ENCODE measurements around the gene TAS2R7.
"Not testable (repeated sequence)": the region's sequence is repeated elsewhere in the genome, so short reads cannot be mapped to it uniquely, and the experiment has no call there.

TAS2R7 gene, protein sequence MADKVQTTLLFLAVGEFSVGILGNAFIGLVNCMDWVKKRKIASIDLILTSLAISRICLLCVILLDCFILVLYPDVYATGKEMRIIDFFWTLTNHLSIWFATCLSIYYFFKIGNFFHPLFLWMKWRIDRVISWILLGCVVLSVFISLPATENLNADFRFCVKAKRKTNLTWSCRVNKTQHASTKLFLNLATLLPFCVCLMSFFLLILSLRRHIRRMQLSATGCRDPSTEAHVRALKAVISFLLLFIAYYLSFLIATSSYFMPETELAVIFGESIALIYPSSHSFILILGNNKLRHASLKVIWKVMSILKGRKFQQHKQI

DNA sequence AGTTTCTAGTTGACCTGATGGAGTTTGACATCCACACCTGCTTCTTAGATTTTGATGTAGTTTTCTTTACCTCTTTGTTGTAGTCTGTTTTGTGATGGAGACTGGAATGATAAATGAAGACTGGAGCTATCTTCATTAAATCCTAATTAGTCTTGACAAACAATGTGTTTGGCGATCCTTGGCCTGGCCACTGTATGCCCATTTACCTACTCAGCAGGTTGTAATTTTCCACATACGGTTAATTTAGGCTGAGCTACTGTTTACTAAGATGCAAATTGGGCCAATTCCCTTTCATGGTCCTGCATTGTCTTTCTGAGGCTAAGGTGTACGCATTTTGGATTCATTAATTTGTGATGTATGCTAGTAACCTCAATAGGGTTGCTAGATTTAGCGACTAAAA lies at the start of gene TAS2R7:
Gene TAS2R7 (minus strand): TSS at position 41 of the 400 bp plus-strand sequence. CDS start 57 bp downstream, outside the sequence.
- no peak for DNase-seq (ENCODE audit: low spot score)

DNA sequence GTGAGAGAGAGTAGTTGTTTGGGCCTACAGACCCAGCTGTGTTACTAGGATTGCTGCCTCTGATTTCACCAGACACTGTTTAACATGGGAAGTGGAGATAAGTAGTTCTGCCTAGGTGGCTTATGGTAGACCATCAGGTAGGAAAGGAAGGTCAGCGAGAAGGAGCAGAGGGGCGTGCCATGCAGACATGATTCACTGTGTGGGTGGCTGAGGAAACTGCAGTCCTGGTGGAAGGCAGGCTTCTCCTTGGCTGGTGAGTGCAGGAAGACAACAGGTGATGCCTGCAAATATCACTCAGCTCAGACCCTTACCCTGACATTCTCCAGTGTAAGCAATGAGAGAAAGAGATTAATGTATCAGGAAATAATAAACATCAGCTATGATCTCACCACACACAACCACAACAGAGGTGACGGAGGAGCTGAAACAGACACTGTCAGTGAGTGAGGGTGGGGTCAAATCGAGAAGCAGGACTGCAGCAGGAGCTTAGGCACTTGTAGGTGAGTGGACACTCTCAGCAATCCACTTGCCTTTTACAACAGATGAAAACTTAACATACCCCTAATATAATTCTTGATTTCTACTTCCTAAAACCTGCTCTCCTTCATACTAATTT lies 48.9 kb upstream of the TAS2R7 start:
- DNase-seq (ENCODE audit: low spot score): no peak

DNA sequence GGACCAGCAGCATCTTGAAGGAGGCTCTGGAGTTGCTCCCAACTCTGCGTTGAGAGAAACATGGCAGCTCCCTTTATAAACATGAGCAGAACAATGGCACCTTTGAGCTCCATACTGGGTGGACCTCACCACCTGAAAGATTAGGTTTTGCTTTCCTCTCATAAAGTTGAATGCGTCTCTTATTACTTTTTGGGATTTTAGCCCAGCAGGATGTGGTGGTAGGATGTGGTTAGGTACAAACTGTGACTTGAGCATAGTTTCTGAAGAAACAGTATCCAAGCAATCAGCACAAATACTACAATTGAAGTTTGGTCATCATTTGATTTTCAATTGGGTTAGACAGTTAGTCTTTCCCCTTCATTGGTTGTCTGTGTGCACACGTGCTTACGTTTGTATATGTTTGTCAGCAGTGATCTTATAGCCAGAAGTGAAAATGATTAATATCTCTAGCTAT lies 47.0 kb upstream of the TAS2R7 start, which contains the start of gene PRR4:
Gene PRR4 (minus strand): TSS at position 51 of the 454 bp plus-strand sequence. CDS start 38 bp downstream, at position 13.
- no peak for DNase-seq (ENCODE audit: low spot score)

DNA sequence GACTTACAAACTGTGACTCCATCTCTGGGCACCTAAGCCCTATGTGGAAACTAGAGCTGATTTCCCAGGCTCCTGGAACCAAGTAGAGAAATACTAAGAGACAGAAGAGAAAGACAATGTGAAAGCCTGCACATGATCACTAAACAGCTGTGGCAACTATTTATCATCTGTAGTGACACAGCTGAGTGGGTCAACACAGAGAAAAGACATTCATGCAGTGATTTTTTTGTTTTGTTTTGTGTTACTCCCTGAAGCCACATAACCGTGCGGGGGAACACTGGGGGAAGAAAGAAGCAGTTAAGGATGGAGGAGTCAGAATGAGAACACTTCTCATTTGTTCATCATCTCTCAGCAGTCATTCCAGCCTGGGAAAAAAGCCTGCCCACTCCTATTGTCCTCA lies 45.3 kb upstream of the TAS2R7 start:
- no peak for DNase-seq (ENCODE audit: low spot score)

DNA sequence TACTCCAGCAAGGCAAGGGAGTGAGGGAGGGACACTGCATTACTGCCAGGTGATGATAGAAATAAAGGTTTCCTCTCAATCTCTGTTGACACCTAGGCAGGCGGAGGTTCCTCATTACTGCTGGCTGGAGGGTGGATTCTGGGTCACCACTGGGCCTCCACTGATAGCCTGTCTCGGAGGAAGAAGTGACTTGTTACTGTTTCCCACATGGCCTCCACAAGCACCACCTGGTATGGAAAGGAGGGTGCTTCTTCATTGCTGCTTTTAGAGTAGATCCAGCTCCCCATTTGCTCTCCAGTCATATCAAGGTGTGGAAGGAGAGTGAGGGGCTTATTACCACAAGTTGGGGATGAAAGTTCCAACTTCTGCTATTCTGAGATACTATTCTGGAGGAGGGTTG lies 40.4 kb upstream of the TAS2R7 start:
- no peak for DNase-seq (ENCODE audit: low spot score)

DNA sequence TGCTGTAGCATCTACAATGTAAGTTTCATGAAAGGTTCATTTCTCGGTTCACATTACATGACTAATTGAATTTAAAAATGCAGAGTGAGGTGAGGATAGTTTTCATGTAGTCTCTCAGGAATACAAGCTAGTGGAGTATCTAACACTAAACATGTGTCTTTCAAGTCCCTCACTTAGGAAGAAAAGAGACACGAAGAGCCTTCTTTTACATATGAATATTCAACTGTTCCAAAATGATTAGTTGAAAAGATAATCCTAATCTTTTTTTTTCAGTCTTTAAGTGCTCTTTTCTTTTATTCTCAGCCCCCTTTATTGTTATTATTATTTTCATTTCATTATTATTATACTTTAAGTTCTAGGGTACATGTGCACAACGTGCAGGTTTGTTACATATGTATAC lies 36.0 kb upstream of the TAS2R7 start:
- no peak for DNase-seq (ENCODE audit: low spot score)

DNA sequence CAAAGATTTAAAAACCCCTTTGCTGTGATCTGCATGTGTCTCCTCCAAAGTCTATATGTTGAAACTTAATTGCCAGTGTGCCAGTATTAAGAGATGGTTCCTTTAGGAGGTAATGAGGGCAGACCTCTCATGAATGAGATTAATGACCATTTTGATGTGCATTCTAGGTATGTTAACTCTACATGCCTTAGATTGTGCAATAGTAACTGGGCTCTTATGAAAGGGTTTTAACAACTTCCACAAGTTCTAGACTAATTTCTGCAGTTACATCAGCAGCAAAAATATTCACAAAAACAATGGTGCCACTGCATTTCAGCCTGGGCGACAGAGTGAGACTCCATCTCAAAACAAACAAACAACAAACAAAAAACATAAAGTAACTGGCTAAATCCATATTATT lies 27.6 kb upstream of the TAS2R7 start:
- no peak for DNase-seq (ENCODE audit: low spot score)

DNA sequence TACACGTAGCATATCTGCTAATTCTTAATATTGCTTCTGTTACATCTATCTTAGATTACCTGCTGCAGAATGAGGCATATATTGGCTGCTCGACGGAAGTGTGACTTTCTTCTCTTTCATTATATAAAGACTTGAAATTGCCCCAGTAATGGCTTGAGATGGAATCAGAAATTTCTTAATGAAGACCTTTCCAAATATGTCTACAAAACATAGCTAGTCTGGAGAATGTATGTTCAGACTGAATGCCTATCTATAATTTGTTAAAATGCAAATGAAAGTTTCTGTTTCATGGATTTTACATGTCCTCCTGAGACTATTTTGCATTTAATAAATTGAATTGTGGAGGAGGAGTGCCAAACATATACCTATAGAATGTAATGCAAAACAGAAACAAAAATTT lies 23.8 kb upstream of the TAS2R7 start, which contains the start of gene TAS2R10:
Gene TAS2R10 (minus strand): TSS at position 101 of the 400 bp plus-strand sequence. CDS start 89 bp downstream, at position 12.
- DNase-seq (ENCODE audit: low spot score): no peak

DNA sequence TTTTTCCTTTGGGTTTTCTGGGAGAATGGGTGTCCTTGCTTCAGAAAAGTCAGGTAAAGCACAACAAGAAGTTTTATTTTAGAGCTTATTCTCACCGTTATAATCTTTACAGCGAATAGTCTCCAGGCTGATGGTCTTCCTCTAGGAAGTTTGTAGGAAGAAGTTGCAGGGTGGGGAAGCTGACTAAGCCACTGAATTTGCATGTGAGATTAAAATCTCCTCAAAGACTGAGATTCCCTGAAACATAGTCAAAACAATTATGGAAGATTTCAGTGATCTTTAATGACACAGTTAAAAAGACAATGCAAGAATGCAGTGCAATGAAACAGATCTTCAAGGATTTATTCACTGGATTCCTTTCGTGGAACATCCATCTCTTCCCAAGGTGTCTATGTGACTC lies 22.5 kb upstream of the TAS2R7 start:
- DNase-seq (ENCODE audit: low spot score): no peak

DNA sequence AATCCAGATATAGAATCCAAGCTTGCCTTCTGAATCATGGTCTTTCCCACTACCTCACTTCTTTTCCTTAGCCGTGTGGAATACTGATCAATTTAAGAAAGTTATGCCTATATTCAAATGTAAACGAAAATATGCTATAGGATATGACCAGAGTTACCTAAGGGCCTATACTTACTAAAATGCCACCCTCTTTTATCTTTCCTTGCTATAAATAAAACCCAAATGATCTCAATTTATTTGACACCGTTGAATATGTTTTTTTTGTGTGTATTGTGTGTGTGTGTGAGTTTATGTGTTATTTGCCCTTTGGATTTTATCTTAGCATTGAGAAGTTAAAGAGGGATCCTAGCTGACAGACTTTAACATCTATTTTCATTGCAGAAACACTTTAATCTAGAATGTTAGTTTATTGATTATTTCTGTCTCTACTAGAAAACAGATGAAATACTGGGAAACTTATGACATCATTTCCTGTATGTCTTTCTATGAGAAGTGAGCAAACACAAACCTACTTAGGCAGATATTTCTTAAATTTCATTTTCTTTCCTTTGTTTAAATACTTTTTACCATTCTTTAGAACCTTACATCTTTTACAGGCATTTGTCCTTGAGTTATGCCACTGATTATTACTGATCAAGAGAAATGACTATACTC lies 9.6 kb upstream of the TAS2R7 start:
- DNase-seq (ENCODE audit: low spot score): no peak

DNA sequence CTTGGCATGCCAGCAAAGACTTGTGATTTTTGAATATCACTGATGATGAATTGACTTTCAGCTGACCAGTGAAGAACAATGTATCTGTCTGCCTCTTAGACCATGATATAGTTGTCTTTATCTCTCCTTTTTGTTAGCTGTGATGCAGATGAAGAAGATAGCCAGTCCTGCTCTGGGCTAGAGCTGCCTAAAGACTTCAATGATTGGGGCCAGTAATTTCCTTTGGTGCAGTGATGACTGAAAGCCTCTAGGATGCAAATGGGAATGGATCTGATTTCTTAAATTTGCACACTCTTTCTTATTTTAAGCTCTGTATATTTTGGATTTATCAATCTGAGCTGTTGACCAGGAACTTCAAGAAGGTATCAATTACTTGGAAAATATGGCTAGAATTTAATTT lies 7.6 kb upstream of the TAS2R7 start, which contains the start of gene TAS2R9:
Gene TAS2R9 (minus strand): TSS at position 101 of the 400 bp plus-strand sequence. CDS start 93 bp downstream, at position 8.
- no peak for DNase-seq (ENCODE audit: low spot score)

DNA sequence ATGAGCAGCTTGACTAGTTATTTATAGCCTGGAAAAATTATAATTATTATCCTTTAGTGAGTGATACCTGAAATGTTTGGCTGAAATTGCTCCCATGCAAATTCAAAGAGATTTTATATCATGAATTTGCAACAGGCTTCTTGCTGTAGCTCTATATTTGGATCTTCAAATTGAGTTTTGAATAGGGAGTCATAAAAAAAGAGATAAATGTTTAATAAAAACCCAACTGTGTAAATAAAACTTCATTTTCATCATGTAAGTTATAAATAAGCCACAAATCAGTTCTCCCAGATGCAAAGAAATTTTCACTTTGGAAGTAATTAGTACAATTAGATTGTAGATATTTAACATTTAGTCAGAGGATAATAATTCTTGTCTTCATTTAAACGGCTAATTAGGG lies 4.8 kb upstream of the TAS2R7 start, which contains the start of gene TAS2R8:
Gene TAS2R8 (minus strand): TSS at position 101 of the 400 bp plus-strand sequence. CDS start 306 bp downstream, outside the sequence.
- DNase-seq (ENCODE audit: low spot score): no peak

DNA sequence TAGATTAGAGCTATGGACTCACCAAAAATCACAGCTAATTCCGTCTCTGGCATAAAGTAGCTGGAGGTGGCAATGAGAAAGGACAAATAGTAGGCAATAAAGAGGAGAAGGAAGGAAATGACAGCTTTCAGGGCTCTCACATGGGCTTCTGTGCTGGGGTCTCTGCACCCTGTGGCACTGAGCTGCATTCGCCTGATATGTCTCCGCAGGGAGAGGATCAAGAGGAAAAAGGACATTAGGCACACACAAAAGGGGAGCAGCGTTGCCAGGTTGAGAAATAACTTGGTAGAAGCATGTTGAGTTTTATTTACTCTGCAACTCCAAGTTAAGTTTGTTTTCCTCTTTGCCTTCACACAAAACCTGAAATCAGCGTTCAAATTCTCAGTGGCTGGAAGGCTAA lies 686 bp downstream of the TAS2R7 start:
- DNase-seq (ENCODE audit: low spot score): no peak

DNA sequence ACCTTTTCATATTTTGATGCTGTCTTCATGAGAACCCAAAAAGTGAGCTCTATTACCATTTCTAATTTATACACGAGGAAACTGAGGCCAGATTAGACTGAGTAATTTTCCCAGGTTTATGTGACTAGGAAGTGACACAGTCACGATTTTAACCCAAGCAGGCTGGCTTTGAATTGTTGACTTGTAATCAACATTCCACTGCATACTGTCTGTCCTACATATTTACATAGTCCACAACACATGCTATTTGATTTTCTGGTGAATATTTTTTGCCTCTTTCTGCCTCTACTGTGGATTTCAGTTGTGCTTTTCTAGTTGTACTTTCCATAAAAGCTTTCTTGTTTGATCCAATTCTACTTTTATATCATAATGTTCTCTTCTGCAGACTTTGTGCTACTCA lies 8.2 kb downstream of the TAS2R7 start:
- no peak for DNase-seq (ENCODE audit: low spot score)

DNA sequence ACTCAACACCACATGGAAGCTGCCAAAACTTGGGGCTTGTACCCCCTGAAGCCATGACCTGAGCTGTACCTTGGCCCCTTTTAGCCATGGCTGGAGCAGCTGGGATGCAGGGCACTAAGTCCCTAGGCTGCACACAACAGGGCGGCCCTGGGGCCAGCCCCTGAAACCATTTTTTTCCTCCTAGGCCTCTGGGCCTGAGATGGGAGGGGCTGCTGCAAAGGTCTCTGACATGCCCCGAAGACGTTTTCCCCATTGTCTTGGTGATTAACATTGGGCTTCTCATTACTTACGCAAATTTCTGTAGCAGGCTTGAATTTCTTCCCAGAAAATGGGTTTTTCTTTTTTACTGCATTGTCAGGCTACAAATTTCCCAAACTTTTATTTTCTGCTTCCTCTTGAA lies 10.7 kb downstream of the TAS2R7 start:
- not testable (repeated sequence) for DNase-seq (ENCODE audit: low spot score)

DNA sequence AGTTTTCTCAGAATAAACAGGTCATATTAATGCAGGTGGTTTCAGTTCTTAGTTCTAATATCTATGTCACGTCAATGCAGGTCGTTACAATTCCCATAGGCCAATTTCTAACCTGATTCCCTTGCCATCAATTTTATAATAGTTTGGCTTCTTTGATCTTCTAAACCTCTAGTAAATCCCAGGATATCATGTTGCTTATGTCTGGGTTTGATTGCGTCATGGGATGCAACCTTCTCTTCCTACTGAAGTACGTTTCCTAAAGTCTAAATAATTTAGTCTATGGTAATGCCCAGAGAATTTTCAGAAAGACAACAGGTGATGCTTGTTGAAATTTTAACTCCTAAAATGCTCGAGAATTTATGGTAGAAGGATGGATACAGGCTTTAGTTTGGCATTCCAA lies 19.2 kb downstream of the TAS2R7 start:
- DNase-seq (ENCODE audit: low spot score): no peak

DNA sequence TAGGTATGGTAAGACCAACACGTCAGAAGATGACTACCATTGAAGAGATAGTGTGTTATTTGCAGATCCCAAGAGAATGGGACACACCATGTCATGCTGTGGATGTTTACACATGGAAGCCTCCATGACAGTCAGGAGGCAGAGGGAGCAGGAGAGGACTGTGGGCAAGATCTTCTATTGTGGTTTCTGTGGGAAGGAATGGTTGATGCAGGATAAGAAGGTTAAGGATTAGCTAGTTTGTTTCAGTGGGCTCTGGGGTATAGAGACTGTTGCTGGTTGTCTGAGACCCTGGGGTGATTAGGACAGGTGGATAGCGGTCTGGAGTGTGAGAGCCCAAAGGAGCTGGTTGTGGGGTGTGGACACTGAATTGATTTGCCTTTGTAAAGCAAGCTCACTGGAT lies 23.3 kb downstream of the TAS2R7 start:
- DNase-seq (ENCODE audit: low spot score): no peak

DNA sequence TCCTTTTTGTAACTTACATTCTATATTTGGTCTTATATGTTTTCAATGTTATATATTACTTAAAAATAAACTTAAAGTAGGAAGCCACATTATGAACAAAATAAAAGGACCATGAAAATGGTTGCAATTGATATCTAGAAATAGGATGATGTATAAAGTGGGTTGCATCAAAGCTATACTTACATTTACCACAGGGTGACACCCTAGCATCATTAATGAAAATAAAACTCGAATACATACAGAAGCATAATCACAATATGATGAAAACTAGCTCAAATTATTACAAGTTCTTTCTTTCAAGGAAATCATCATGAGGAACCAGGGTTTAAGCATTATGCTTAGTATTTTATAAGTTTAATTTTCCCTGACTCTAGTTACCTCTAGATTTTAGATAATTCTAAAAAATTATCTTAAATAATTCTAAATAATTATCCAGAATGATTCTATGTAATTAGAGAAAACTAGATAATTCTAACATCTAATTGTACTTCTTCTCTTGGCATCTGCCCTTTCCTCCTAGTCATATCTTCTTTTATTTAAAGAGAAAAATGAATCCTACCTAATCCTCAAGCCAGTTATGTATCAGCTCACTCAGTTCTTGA lies 31.2 kb downstream of the TAS2R7 start:
- peak; percentile 18 for DNase-seq (ENCODE audit: low spot score)

DNA sequence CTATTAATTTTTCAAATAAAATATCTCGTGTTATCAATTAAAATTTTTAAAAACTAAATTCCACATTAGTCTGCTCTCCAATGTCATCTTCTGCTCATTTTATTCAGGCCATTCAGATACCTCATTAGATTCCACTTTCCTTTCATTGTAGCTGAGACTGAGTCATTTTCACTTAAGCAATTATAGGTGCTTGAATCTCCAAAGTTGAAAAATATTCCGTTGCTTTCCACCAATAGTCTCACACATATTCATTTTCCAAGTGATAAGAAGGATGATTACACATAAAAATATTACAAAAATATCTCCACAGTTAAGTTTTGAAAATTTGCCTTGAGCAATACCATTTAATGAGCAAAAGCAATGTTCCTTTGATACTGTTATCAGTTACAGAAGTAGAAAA lies 42.8 kb downstream of the TAS2R7 start:
- DNase-seq (ENCODE audit: low spot score): no peak

DNA sequence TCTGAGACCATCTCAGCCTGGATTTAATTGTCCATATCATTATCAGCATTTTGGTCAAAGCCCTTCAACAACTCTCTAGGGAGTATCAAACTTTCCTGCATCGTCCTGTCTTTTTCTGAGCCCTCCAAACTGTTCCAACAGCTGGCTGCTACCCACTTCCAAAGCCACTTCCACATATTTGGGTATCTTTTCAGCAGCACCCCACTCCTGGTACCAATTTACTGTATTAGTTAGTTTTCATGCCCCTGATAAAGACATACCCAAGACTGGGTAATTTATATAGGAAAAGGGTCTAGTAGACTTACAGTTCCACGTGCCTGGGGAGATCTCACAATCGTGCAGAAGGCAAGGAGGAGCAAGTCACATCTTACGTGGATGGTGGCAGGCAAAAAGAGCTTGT lies 46.2 kb downstream of the TAS2R7 start:
- no peak for DNase-seq (ENCODE audit: low spot score)

DNA sequence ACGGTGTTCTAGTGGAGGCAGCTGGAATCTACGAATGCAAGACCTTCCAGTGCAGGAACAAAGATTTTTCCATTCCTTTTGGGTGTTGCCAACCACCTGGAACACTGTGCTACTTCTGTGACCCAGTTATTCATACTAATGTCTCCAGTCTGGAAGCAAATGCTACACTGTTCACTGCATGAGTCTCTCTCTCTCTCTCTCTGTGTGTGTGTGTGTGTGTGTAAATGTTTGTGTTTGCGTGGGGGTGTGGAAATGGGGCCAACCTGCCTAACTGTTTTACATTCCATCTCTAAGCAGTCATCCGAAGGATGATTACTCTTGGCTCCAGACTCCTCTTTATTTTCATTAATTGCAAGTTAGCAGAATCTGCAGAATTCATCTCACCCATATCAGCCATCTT lies 49.4 kb downstream of the TAS2R7 start:
- DNase-seq (ENCODE audit: low spot score): no peak
